DMS53 treated with DMSO at 0.1 percent for 48 hours (cell line): ENCODE measurements around the gene GABRR2.

Source experiments
- DNase-seq: peaks from one replicate; lab custom pipeline; 2025; ENCODE audit not compliant: unreplicated experiment; lab: John Stamatoyannopoulos, UW

GABRR2 gene

GRCh38 chr6:89315249-89315885 lies at the start of gene GABRR2:
Gene GABRR2, minus strand, starts transcription at chr6:89315299. Its CDS starts 134 bp downstream, at chr6:89315165.
- no peak for DNase-seq

- DNase-seq = no peak
Measured at GRCh38 chr6:89364586-89364985, 49.5 kb upstream of the GABRR2 start.

GRCh38 chr6:89361171-89361570 lies 46.1 kb upstream of the GABRR2 start:
- no peak for DNase-seq

- no peak for DNase-seq
Measured at GRCh38 chr6:89360415-89360999, 45.4 kb upstream of the GABRR2 start.

- DNase-seq = no peak
Measured at GRCh38 chr6:89359561-89359960, 44.5 kb upstream of the GABRR2 start.

GRCh38 chr6:89357390-89357789 lies 42.3 kb upstream of the GABRR2 start:
- no peak for DNase-seq

- DNase-seq = no peak
Measured at GRCh38 chr6:89356642-89357170, 41.6 kb upstream of the GABRR2 start.

- no peak for DNase-seq
Measured at GRCh38 chr6:89355511-89356194, 40.6 kb upstream of the GABRR2 start.

- peak; percentile 12 for DNase-seq
Measured at GRCh38 chr6:89353702-89354392, 38.7 kb upstream of the GABRR2 start.

- no peak for DNase-seq
Measured at GRCh38 chr6:89353118-89353556, 38.0 kb upstream of the GABRR2 start.

- DNase-seq = peak; percentile 54
Measured at GRCh38 chr6:89352278-89353117, 37.4 kb upstream of the GABRR2 start, which contains the start of gene UBE2J1. Gene UBE2J1, minus strand, starts transcription at chr6:89352722. Its CDS starts 153 bp downstream, at chr6:89352569.

GRCh38 chr6:89351671-89352277 lies 36.7 kb upstream of the GABRR2 start:
- no peak for DNase-seq

GRCh38 chr6:89350281-89350966 lies 35.3 kb upstream of the GABRR2 start:
- DNase-seq = no peak

- no peak for DNase-seq
Measured at GRCh38 chr6:89348372-89348771, 33.3 kb upstream of the GABRR2 start.

GRCh38 chr6:89347825-89348224 lies 32.7 kb upstream of the GABRR2 start:
- DNase-seq = no peak

GRCh38 chr6:89346433-89346832 lies 31.3 kb upstream of the GABRR2 start:
- no peak for DNase-seq

- no peak for DNase-seq
Measured at GRCh38 chr6:89339565-89339964, 24.5 kb upstream of the GABRR2 start.

GRCh38 chr6:89335164-89335563 lies 20.1 kb upstream of the GABRR2 start:
- no peak for DNase-seq

GRCh38 chr6:89330910-89331309 lies 15.8 kb upstream of the GABRR2 start:
- DNase-seq = no peak
